Ishikawa (cell line): ENCODE measurements around the gene CDCA5.

Source experiments
- CEBPB ChIP-seq: IDR thresholded peaks from 2 replicates; pipeline ENCODE4 v1.6.1; 2012
- EGR1 ChIP-seq: IDR thresholded peaks from 2 replicates; pipeline ENCODE4 v1.6.1; 2012
- NFIC ChIP-seq: IDR thresholded peaks from 2 replicates; pipeline ENCODE4 v1.6.1; 2012
- RAD21 ChIP-seq: IDR thresholded peaks from 2 replicates; pipeline ENCODE4 v1.6.1; 2012; ENCODE audit warnings: low read depth
- TAF1 ChIP-seq: IDR thresholded peaks from 2 replicates; pipeline ENCODE4 v1.6.1; 2012; ENCODE audit warnings: low read depth, mild to moderate bottlenecking
- TCF12 ChIP-seq: IDR thresholded peaks from 2 replicates; pipeline ENCODE4 v1.6.1; 2012; ENCODE audit warnings: low read depth
- YY1 ChIP-seq: IDR thresholded peaks from 2 replicates; pipeline ENCODE4 v1.6.1; 2012; ENCODE audit warnings: low read depth
- TF ChIP-seq, protein P1 (sequence below): IDR thresholded peaks from 2 replicates; pipeline ENCODE4 v1.6.1; 2012
- TF ChIP-seq, protein P2 (sequence below): IDR thresholded peaks from 2 replicates; pipeline ENCODE4 v1.6.1; 2012; ENCODE audit warnings: low read depth, mild to moderate bottlenecking

DNA sequence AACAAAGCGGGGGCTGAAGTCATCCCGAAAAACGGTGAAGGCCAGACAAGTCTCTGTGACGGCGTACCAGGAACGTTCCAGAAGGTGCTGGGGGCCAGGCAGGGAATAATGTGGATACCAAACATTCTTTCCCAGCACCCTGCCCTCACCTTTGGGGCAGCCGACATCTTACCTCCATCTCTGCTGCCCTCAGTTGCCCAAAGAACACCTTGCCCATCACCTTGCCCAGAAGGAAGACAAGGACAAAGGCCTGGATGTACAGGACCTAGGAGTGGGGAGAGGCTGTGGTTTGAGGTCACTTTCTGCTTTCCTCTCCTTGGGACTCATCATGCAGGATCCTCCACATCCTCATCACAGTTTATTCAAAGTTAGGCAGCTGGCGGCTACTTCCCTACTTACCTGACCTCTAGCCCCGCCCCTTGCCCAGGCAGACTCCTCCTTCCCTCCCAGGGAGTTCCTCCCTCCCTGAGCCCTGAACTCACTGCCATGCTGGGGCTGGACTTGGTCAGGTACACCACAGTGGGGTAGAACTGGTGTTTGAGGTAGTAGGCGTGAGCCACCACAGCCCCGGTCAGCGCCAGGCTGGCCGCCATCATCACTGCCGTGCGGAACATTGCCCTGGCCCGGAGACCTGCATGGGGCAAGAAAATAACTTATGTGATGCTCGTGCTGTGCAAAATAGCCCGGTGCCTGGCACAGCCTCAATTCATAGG is 49.3 kb upstream of the CDCA5 start:
- TF ChIP-seq YY1 (peak; percentile 37), TCF12 (no peak), NFIC (no peak), CEBPB (no peak), TAF1 (0 out of 2 replicates have a peak, but pooled peaks have one; percentile 22), RAD21 (no peak), EGR1 (no peak)
- TF ChIP-seq, protein P1, sequence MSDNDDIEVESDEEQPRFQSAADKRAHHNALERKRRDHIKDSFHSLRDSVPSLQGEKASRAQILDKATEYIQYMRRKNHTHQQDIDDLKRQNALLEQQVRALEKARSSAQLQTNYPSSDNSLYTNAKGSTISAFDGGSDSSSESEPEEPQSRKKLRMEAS: no peak; the same call in 1 of the 2 replicates
- TF ChIP-seq, protein P2, sequence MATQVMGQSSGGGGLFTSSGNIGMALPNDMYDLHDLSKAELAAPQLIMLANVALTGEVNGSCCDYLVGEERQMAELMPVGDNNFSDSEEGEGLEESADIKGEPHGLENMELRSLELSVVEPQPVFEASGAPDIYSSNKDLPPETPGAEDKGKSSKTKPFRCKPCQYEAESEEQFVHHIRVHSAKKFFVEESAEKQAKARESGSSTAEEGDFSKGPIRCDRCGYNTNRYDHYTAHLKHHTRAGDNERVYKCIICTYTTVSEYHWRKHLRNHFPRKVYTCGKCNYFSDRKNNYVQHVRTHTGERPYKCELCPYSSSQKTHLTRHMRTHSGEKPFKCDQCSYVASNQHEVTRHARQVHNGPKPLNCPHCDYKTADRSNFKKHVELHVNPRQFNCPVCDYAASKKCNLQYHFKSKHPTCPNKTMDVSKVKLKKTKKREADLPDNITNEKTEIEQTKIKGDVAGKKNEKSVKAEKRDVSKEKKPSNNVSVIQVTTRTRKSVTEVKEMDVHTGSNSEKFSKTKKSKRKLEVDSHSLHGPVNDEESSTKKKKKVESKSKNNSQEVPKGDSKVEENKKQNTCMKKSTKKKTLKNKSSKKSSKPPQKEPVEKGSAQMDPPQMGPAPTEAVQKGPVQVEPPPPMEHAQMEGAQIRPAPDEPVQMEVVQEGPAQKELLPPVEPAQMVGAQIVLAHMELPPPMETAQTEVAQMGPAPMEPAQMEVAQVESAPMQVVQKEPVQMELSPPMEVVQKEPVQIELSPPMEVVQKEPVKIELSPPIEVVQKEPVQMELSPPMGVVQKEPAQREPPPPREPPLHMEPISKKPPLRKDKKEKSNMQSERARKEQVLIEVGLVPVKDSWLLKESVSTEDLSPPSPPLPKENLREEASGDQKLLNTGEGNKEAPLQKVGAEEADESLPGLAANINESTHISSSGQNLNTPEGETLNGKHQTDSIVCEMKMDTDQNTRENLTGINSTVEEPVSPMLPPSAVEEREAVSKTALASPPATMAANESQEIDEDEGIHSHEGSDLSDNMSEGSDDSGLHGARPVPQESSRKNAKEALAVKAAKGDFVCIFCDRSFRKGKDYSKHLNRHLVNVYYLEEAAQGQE: no peak
